Stimulated activated CD4-positive, alpha-beta T cell treated with anti-CD3 and anti-CD28 coated beads, Interleukin-1b, Interleukin-23, amount 100 ng/mL, for 24 hours (primary cell): Measurements from ENCODE around the gene TSPAN13.

ENCODE experiments used
- DNase-seq, 4 experiments: peaks; one replicate each; pipeline ENCODE4 v3.0.0-alpha.2; 2020; ENCODE audit warnings: low read depth in 4 of 4, low spot score in 1 of 4

Gene TSPAN13

GRCh38 chr7:16774986-16775385 is 21.4 kb downstream of the TSPAN13 start:
- no peak for DNase-seq

- no peak for DNase-seq
These were observed 22.5 kb downstream of the TSPAN13 start for GRCh38 chr7:16776053-16776452.

- no peak for DNase-seq
These were observed 24.9 kb downstream of the TSPAN13 start for GRCh38 chr7:16778476-16778875.

GRCh38 chr7:16779051-16779450 is 25.5 kb downstream of the TSPAN13 start:
- DNase-seq, result no peak

GRCh38 chr7:16780596-16780995 is 27.0 kb downstream of the TSPAN13 start:
- DNase-seq, result no peak

- no peak for DNase-seq
These were observed 31.8 kb downstream of the TSPAN13 start for GRCh38 chr7:16785321-16785720.

- DNase-seq, result no peak
These were observed 32.3 kb downstream of the TSPAN13 start for GRCh38 chr7:16785846-16786245.

GRCh38 chr7:16786257-16786656 is 32.7 kb downstream of the TSPAN13 start:
- no peak for DNase-seq

GRCh38 chr7:16787127-16787526 is 33.6 kb downstream of the TSPAN13 start:
- no peak for DNase-seq

- DNase-seq, result no peak
These were observed 37.5 kb downstream of the TSPAN13 start for GRCh38 chr7:16791071-16791470.

GRCh38 chr7:16791905-16792698 is 38.5 kb downstream of the TSPAN13 start:
- DNase-seq, result no peak

- DNase-seq, result no peak
These were observed 41.4 kb downstream of the TSPAN13 start for GRCh38 chr7:16794986-16795385.

- no peak for DNase-seq
These were observed 42.1 kb downstream of the TSPAN13 start for GRCh38 chr7:16795624-16796023.

- no peak for DNase-seq
These were observed 47.6 kb downstream of the TSPAN13 start for GRCh38 chr7:16801111-16801542.

- no peak for DNase-seq
These were observed 48.0 kb downstream of the TSPAN13 start for GRCh38 chr7:16801579-16801978.

- DNase-seq, result no peak
These were observed 49.6 kb downstream of the TSPAN13 start for GRCh38 chr7:16803125-16803524.

GRCh38 chr7:16803881-16804673 is 50.5 kb downstream of the TSPAN13 start:
- no peak for DNase-seq

- DNase-seq, result no peak
These were observed 51.3 kb downstream of the TSPAN13 start, which contains the start of gene AGR2 for GRCh38 chr7:16804674-16805439. TSS of gene AGR2 (minus strand) at chr7:16804999. CDS start at chr7:16801796, 3,203 bp downstream.

GRCh38 chr7:16805441-16805840 is 51.9 kb downstream of the TSPAN13 start:
- DNase-seq, result no peak

- DNase-seq, result no peak
These were observed 56.6 kb downstream of the TSPAN13 start for GRCh38 chr7:16810112-16810511.

GRCh38 chr7:16810573-16810972 is 57.0 kb downstream of the TSPAN13 start:
- no peak for DNase-seq
